H1 (cell line): Measurements from ENCODE around the gene KCTD15. TPM values are rescaled to one million over a fixed set of nuclear protein-coding genes. Genes with fewer than 3 reads are reported as not detected.

Source experiments
- CTCF ChIA-PET: fragments of 300-600 bp; sonication (Branson Sonifier 250); formaldehyde crosslinking; loops from one replicate; lab custom pipeline; 2021; ENCODE audit not compliant: partially characterized antibody; lab: Charles Lee
- POLR2A ChIA-PET: fragments of 300-600 bp; sonication (Branson Sonifier 250); formaldehyde crosslinking; loops from one replicate; lab custom pipeline; 2021; ENCODE audit warnings: inconsistent platforms; ENCODE audit not compliant: partially characterized antibody; lab: Charles Lee
- DNase-seq, 2 experiments: peaks; one replicate each; pipeline versions ENCODE4 v3.0.0 to v3.0.0-alpha.2; 2010 to 2022; ENCODE audit warnings: low spot score in 2 of 2, low read depth in 1 of 2, mixed read lengths in 1 of 2
- FAIRE-seq: peaks from 2 replicates; lab custom pipeline; 2011; peaks lifted over from hg19 to GRCh38; lab: Jason Lieb, UNC
- H2AFZ ChIP-seq: 2 replicates; pipeline ENCODE4 v1.8.1; 2012; ENCODE audit warnings: low read length, inconsistent platforms
- H2AK5ac ChIP-seq: 2 replicates; pipeline ENCODE4 v1.6.1; 2013; ENCODE audit warnings: low read depth, low read length
- H2BK120ac ChIP-seq: replicated peaks from 2 replicates; pipeline ENCODE3; 2013; ENCODE audit warnings: low read depth, low read length, inconsistent platforms
- H2BK12ac ChIP-seq: 2 replicates; pipeline ENCODE4 v1.6.1; 2013; ENCODE audit warnings: low read depth, low read length
- H2BK15ac ChIP-seq: 2 replicates; pipeline ENCODE4 v1.6.1; 2013; ENCODE audit warnings: low read length
- H2BK20ac ChIP-seq: 2 replicates; pipeline ENCODE4 v1.6.1; 2013; ENCODE audit warnings: low read length
- H2BK5ac ChIP-seq: 2 replicates; pipeline ENCODE4 v1.6.1; 2013; ENCODE audit warnings: low read depth, low read length
- H3K14ac ChIP-seq: 2 replicates; pipeline ENCODE4 v1.6.1; 2013; ENCODE audit warnings: inconsistent platforms; ENCODE audit not compliant: insufficient read length
- H3K18ac ChIP-seq: 2 replicates; pipeline ENCODE4 v1.6.1; 2013; ENCODE audit warnings: low read length; ENCODE audit errors: extremely low read depth
- H3K23ac ChIP-seq: 2 replicates; pipeline ENCODE4 v1.6.1; 2013; ENCODE audit warnings: inconsistent platforms; ENCODE audit not compliant: insufficient read length
- H3K23me2 ChIP-seq: 2 replicates; pipeline ENCODE4 v1.6.1; 2013; ENCODE audit warnings: low read depth, low read length
- H3K27ac ChIP-seq: 2 replicates; pipeline ENCODE4 v1.6.1; 2011; ENCODE audit warnings: low read depth, low read length, inconsistent platforms
- H3K27me3 ChIP-seq, 4 experiments: replicated peaks in 1 of 4; 1 replicate in 1 of 4; 2 replicates in 3 of 4; pipeline versions ENCODE4 v1.6.1 to v1.8.1; 2011 to 2013; ENCODE audit warnings: low read length in 3 of 4, mild to moderate bottlenecking in 3 of 4, inconsistent platforms in 2 of 4, mixed read lengths in 2 of 4, moderate library complexity in 1 of 4; ENCODE audit not compliant: control insufficient read depth in 3 of 4, insufficient read depth in 3 of 4; ENCODE audit errors: extremely low read depth in 1 of 4
- H3K36me3 ChIP-seq, 4 experiments: 2 replicates each; pipeline versions ENCODE4 v1.6.1 to v1.8.1; 2011 to 2013; ENCODE audit warnings: mild to moderate bottlenecking in 4 of 4, low read length in 3 of 4, moderate library complexity in 2 of 4, control low read depth in 1 of 4, inconsistent platforms in 1 of 4; ENCODE audit not compliant: insufficient read depth in 4 of 4, control insufficient read depth in 2 of 4
- H3K4ac ChIP-seq: replicated peaks from 2 replicates; pipeline ENCODE3; 2013; ENCODE audit warnings: low read length, low read depth, mixed read lengths, inconsistent platforms; ENCODE audit not compliant: insufficient read length
- H3K4me1 ChIP-seq, 4 experiments: replicated peaks in 1 of 4; 1 replicate in 1 of 4; 2 replicates in 3 of 4; pipeline versions ENCODE4 v1.6.1 to v1.8.1; 2011 to 2013; ENCODE audit warnings: low read length in 3 of 4, inconsistent platforms in 2 of 4, mixed read lengths in 1 of 4; ENCODE audit not compliant: insufficient read depth in 4 of 4, control insufficient read depth in 3 of 4
- H3K4me2 ChIP-seq, 2 experiments: 2 replicates each; pipeline versions ENCODE4 v1.6.1 to v1.8.1; 2011 to 2013; ENCODE audit warnings: low read depth in 2 of 2, low read length in 2 of 2, control low read depth in 1 of 2, inconsistent platforms in 1 of 2, mild to moderate bottlenecking in 1 of 2; ENCODE audit not compliant: insufficient read depth in 1 of 2
- H3K4me3 ChIP-seq, 4 experiments: fragments of 200-600, 300-600 bp in 1 of 4; sonication (generic), shearing (Covaris generic), sonication (Bioruptor Twin) in 1 of 4; 2 replicates each; pipeline versions ENCODE4 v1.5.1 to v1.8.1; 2011 to 2016; ENCODE audit warnings: low read length in 4 of 4, low read depth in 3 of 4, control low read depth in 2 of 4, inconsistent platforms in 2 of 4, mild to moderate bottlenecking in 2 of 4, mixed read lengths in 1 of 4, moderate library complexity in 1 of 4; ENCODE audit not compliant: insufficient read depth in 2 of 4; ENCODE audit errors: extremely low read depth in 1 of 4
- H3K56ac ChIP-seq: replicated peaks from 2 replicates; pipeline ENCODE3; 2013; ENCODE audit warnings: low read depth, mild to moderate bottlenecking, mixed read lengths, low read length, inconsistent platforms; ENCODE audit not compliant: insufficient read length
- H3K79me1 ChIP-seq: 2 replicates; pipeline ENCODE4 v1.6.1; 2013; ENCODE audit warnings: low read depth, low read length, control low read depth
- H3K79me2 ChIP-seq, 2 experiments: 2 replicates each; pipeline versions ENCODE4 v1.6.1 to v1.8.1; 2012 to 2013; ENCODE audit warnings: low read length in 2 of 2, mild to moderate bottlenecking in 2 of 2, inconsistent platforms in 1 of 2; ENCODE audit not compliant: insufficient read depth in 2 of 2, control insufficient read depth in 1 of 2
- H3K9ac ChIP-seq, 4 experiments: replicated peaks in 1 of 4; 1 replicate in 1 of 4; 2 replicates in 3 of 4; pipeline versions ENCODE4 v1.6.1 to v1.8.1; 2011 to 2013; ENCODE audit warnings: low read depth in 3 of 4, low read length in 3 of 4, control low read depth in 2 of 4, mild to moderate bottlenecking in 2 of 4, moderate library complexity in 2 of 4, inconsistent platforms in 1 of 4; ENCODE audit errors: extremely low read depth in 1 of 4
- H3K9me3 ChIP-seq, 2 experiments: 2 replicates each; pipeline versions ENCODE4 v1.6.1 to v1.8.1; 2012 to 2013; ENCODE audit warnings: mild to moderate bottlenecking in 2 of 2, moderate library complexity in 2 of 2, control low read depth in 1 of 2, inconsistent platforms in 1 of 2, low read depth in 1 of 2, low read length in 1 of 2, mixed read lengths in 1 of 2; ENCODE audit not compliant: insufficient read depth in 2 of 2
- H4K20me1 ChIP-seq, 2 experiments: replicated peaks in 1 of 2; 2 replicates each; pipeline versions ENCODE3 to v1.8.1; 2011 to 2013; ENCODE audit warnings: inconsistent platforms in 2 of 2, low read length in 2 of 2, mild to moderate bottlenecking in 1 of 2; ENCODE audit not compliant: insufficient read depth in 2 of 2, control insufficient read depth in 1 of 2
- H4K5ac ChIP-seq: 2 replicates; pipeline ENCODE4 v1.6.1; 2013; ENCODE audit warnings: low read length, low read depth, mixed read lengths, inconsistent platforms; ENCODE audit not compliant: insufficient read length
- H4K8ac ChIP-seq: 2 replicates; pipeline ENCODE4 v1.8.0; 2013; ENCODE audit warnings: mild to moderate bottlenecking, moderate library complexity, low read length, inconsistent platforms; ENCODE audit not compliant: insufficient read depth; ENCODE audit errors: extremely low read depth
- H4K91ac ChIP-seq: replicated peaks from 2 replicates; pipeline ENCODE3; 2013; ENCODE audit warnings: low read length, mixed read lengths, inconsistent platforms; ENCODE audit not compliant: insufficient read length
- BACH1 ChIP-seq: IDR thresholded peaks from 2 replicates; pipeline ENCODE4 v1.6.1; 2012; ENCODE audit warnings: low read length, improper control_type of control experiment
- CBX8 ChIP-seq: fragments of 300-800, 300-1000 bp; sonication (generic); IDR thresholded peaks from 2 replicates; pipeline ENCODE4 v1.7.1; 2016; ENCODE audit warnings: low read depth, low read length, borderline replicate concordance
- EGR1 ChIP-seq: IDR thresholded peaks from 2 replicates; pipeline ENCODE4 v1.6.1; 2011; ENCODE audit warnings: low read depth, low read length, borderline replicate concordance
- EP300 ChIP-seq, 2 experiments: IDR thresholded peaks; 1 replicate in 1 of 2; 2 replicates in 1 of 2; pipeline ENCODE4 v1.6.1; 2011 to 2012; ENCODE audit warnings: low read depth in 2 of 2, low read length in 2 of 2, mild to moderate bottlenecking in 2 of 2, borderline replicate concordance in 1 of 2, inconsistent platforms in 1 of 2, moderate library complexity in 1 of 2
- POLR2AphosphoS5 ChIP-seq: IDR thresholded peaks from 2 replicates; pipeline ENCODE4 v1.6.1; 2011; ENCODE audit warnings: low read depth, low read length
- POU5F1 ChIP-seq: IDR thresholded peaks from 2 replicates; pipeline ENCODE4 v1.6.1; 2011; ENCODE audit warnings: low read depth, mild to moderate bottlenecking, low read length, moderate library complexity
- SIRT6 ChIP-seq: IDR thresholded peaks from one replicate; pipeline ENCODE4 v1.7.1; 2012; ENCODE audit warnings: low read length, inconsistent platforms
- SP2 ChIP-seq: IDR thresholded peaks from 2 replicates; pipeline ENCODE4 v1.6.1; 2012; ENCODE audit warnings: mild to moderate bottlenecking, low read length, inconsistent platforms
- SUZ12 ChIP-seq: fragments of 200-600 bp; sonication (generic); IDR thresholded peaks from 2 replicates; pipeline ENCODE4 v1.6.1; 2012; ENCODE audit warnings: mild to moderate bottlenecking, inconsistent platforms, low read length, moderate library complexity, mixed read lengths
- TAF1 ChIP-seq: IDR thresholded peaks from 2 replicates; pipeline ENCODE4 v1.6.1; 2011; ENCODE audit warnings: mild to moderate bottlenecking, low read depth, low read length
- YY1 ChIP-seq: IDR thresholded peaks from 2 replicates; pipeline ENCODE4 v1.6.1; 2011; ENCODE audit warnings: low read depth, mild to moderate bottlenecking, low read length
- WGBS, 2 experiments: shearing (Covaris generic) in 1 of 2; methylation state at CpG; one replicate each; pipeline versions ENCODE4 v1.1.6 to v1.1.7; 2013 to 2015; ENCODE audit warnings: low lambda C conversion rate in 2 of 2, mixed read lengths in 2 of 2, inconsistent platforms in 1 of 2, low coverage in 1 of 2, missing lambda C conversion rate in 1 of 2; ENCODE audit not compliant: insufficient replicate concordance in 2 of 2, insufficient coverage in 1 of 2, insufficient read length in 1 of 2; ENCODE audit errors: extremely low coverage in 1 of 2, missing lambda C conversion rate in 1 of 2; 5-methylcytosine and 5-hydroxymethylcytosine counted together
- polyA plus RNA-seq, 7 experiments: library from polyadenylated mRNA; depleted of rRNA in 3 of 7; stranded (reverse) in 5 of 7; unstranded in 2 of 7; fragments of >200 nt in 5 of 7; fragments of 200-250 nt in 2 of 7; gene quantifications; 1 replicate in 5 of 7; 2 replicates in 1 of 7; 4 replicates in 1 of 7; pipeline versions ENCODE4 v1.2.1 to v1.2.3, GENCODE V29; 2011 to 2013; ENCODE audit warnings: missing spikeins in 2 of 7, mixed read lengths in 2 of 7
- total RNA-seq: library from RNA; stranded (reverse); fragmentation: NEBNext Ultra II Directional; extraction: Animal tissue kit (Norgen Biotek cat#: 25700); gene quantifications from 2 replicates; pipeline ENCODE4 v1.2.1, GENCODE V29; 2021

Gene KCTD15
- total and polyA plus RNA-seq, 2 of the 8 experiments (the other 6 are each of a cell fraction or from before 2014, with no cell fraction given), result 25.1 to 27.0 TPM

- DNase-seq, result no peak
- no peaks in the 10 kb centered on the region; a peak in 1 of 7 replicates for H3K4me1 ChIP-seq
- TF ChIP-seq SUZ12 (no peak), CBX8 (no peak), EGR1 (no peak), EP300 (IDR thresholded peaks at IDR 0.05; ENCODE audit: borderline replicate concordance in 1 of 2, low read depth in 2 of 2, low read length in 2 of 2) (no peak), SIRT6 (no peak), TAF1 (no peak), POLR2AphosphoS5 (no peak), SP2 (no peak), POU5F1 (no peak), BACH1 (no peak), YY1 (no peak)
- H3K23me2 ChIP-seq, result no peaks in the 10 kb centered on the region; the same call in 1 of the 2 replicates
- no peaks in the 10 kb centered on the region for H3K36me3 ChIP-seq
- H2BK12ac ChIP-seq, result no peak overlapping the region
- WGBS, 2 experiments, result 91% methylated on average over 5 of the region's 5 CpGs; no CpG with 5 or more reads in 1 of the 2 experiments
- H3K9me3 ChIP-seq, result no peaks in the 10 kb centered on the region
- H2AFZ ChIP-seq, result no peak overlapping the region
- CTCF ChIA-PET, result interaction anchor here (0.8 to 1.2 kb wide), 2 partner anchors 17 to 122 kb away, joined by 3 read pairs; no protein-coding TSS in a partner anchor
- H4K91ac ChIP-seq, result no peak overlapping the region
- no peak overlapping the region for H3K56ac ChIP-seq
- no peaks in the 10 kb centered on the region; a peak in 1 of 7 replicates for H3K27me3 ChIP-seq
- H2BK120ac ChIP-seq, result no peak overlapping the region
- H3K79me1 ChIP-seq, result no peaks in the 10 kb centered on the region
- no peak overlapping the region for H3K27ac ChIP-seq
- H3K4me3 ChIP-seq, result no peak overlapping the region
- H4K5ac ChIP-seq, result no peak overlapping the region
- no peak overlapping the region for H2BK20ac ChIP-seq
- H4K20me1 ChIP-seq, result no peaks in the 10 kb centered on the region
- POLR2A ChIA-PET, result interaction anchor here (0.8 to 1.7 kb wide), 2 partner anchors 11 to 129 kb away, joined by 4 to 5 read pairs; partner anchors contain the start of gene CHST8
- no peak overlapping the region for H2BK5ac ChIP-seq
- no peak overlapping the region for H3K14ac ChIP-seq
- no peak overlapping the region for H3K4ac ChIP-seq
- no peak overlapping the region for H2BK15ac ChIP-seq
- no peak overlapping the region for H3K23ac ChIP-seq
- no peak overlapping the region for H3K4me2 ChIP-seq
- H3K18ac ChIP-seq, result no peak overlapping the region
- H4K8ac ChIP-seq, result no peak overlapping the region
- FAIRE-seq, result no peak
- no peak overlapping the region for H2AK5ac ChIP-seq
- no peaks in the 10 kb centered on the region for H3K79me2 ChIP-seq
- H3K9ac ChIP-seq, result no peak overlapping the region
Observed at GRCh38 chr19:33751436-33751770, 45.3 kb upstream of the KCTD15 start.
